CD4-positive, alpha-beta T cell treated with Interleukin-4 for 1 hour (primary cell): ENCODE measurements around the gene PDCD1.
A peak's percentile ranks its signal among the peaks of the same experiment; 100 is the strongest.

Source experiments
- DNase-seq, 2 donors: peaks; one replicate each; pipeline ENCODE4 v3.0.0-alpha.2; 2020 to 2022

Gene PDCD1

GRCh38 chr2:241864168-241864849 lies 5.6 kb upstream of the PDCD1 start:
- no peak for DNase-seq

GRCh38 chr2:241863536-241863954 lies 4.9 kb upstream of the PDCD1 start:
- DNase-seq = peak in 1 of 2 donors; percentile 53

- no peak for DNase-seq
These were observed 4.3 kb upstream of the PDCD1 start for GRCh38 chr2:241862775-241863535.

- no peak for DNase-seq
These were observed 3.4 kb upstream of the PDCD1 start for GRCh38 chr2:241862093-241862492.

- no peak for DNase-seq
These were observed 2.6 kb upstream of the PDCD1 start for GRCh38 chr2:241861264-241861663.

GRCh38 chr2:241860184-241861078 lies 1.7 kb upstream of the PDCD1 start:
- no peak for DNase-seq

- DNase-seq = peak; percentile 32 to 41
These were observed 916 bp upstream of the PDCD1 start for GRCh38 chr2:241859436-241860183.

- no peak for DNase-seq
These were observed 332 bp upstream of the PDCD1 start for GRCh38 chr2:241859017-241859435.

- DNase-seq = no peak
These were observed 1.0 kb downstream of the PDCD1 start for GRCh38 chr2:241857572-241858121.

GRCh38 chr2:241857041-241857541 lies 1.6 kb downstream of the PDCD1 start:
- no peak for DNase-seq

GRCh38 chr2:241855888-241856422 lies 2.7 kb downstream of the PDCD1 start:
- DNase-seq = no peak

- no peak for DNase-seq
These were observed 3.3 kb downstream of the PDCD1 start for GRCh38 chr2:241855245-241855887.

- DNase-seq = no peak
These were observed 4.1 kb downstream of the PDCD1 start for GRCh38 chr2:241854342-241855244.

- DNase-seq = no peak
These were observed 4.9 kb downstream of the PDCD1 start for GRCh38 chr2:241853651-241854341.

GRCh38 chr2:241852981-241853631 lies 5.6 kb downstream of the PDCD1 start:
- no peak for DNase-seq

- no peak for DNase-seq
These were observed 6.3 kb downstream of the PDCD1 start for GRCh38 chr2:241852116-241852980.

- no peak for DNase-seq
These were observed 7.2 kb downstream of the PDCD1 start for GRCh38 chr2:241851325-241852115.
